Activated T-cell treated with anti-CD3 and anti-CD28 coated beads for 48 hours (primary cell): ENCODE data around the gene ZNF579.

Experiments
- DNase-seq: peaks from one replicate; pipeline ENCODE4 v3.0.0-alpha.2; 2020; ENCODE audit warnings: low read depth

Gene ZNF579

DNA sequence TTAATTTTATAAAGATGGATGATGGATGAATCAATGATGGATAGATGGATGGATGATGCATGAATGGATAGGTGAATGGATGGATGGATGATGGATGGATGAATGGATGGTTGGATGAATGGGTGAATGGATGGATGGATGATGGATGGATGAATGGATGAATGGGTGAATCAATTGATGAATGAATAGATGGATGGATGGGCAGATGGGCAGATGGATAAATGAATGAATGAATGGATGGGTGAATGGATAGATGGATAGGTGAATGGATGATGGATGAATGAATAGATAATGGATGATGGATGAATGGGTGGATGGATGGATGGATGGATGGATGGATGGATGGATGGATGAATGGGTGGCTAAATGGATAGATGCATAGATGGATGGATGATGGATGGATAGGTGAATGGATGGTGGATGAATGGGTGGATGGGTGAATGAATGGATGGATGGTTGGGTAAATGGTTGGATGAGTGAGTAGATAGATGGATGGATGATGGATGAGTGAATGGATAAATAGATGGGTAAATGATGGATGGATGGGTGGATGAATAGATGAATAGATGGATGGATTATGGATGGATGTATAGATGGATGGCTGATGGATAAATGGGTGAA lies 12.8 kb downstream of the ZNF579 start:
- DNase-seq: no peak

DNA sequence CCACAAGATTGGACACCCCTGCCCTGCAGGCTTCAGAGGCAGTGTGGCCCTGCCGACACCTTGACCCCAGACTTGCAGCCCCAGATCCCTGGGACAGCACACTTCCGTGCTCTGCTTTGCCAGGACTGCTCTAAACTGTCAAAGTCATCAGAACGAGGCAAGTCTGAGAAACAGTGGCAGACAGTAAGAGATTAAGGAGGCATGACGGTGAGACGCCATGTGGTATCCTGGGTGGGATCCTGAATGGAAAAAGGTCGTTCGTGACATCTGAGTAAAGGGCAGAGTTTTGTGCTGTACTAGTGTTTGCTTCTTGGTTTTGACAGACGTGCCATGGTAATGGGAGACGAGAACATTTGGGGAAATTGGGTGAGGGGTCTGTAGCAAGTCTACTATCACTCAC lies 13.8 kb downstream of the ZNF579 start:
- no peak for DNase-seq

DNA sequence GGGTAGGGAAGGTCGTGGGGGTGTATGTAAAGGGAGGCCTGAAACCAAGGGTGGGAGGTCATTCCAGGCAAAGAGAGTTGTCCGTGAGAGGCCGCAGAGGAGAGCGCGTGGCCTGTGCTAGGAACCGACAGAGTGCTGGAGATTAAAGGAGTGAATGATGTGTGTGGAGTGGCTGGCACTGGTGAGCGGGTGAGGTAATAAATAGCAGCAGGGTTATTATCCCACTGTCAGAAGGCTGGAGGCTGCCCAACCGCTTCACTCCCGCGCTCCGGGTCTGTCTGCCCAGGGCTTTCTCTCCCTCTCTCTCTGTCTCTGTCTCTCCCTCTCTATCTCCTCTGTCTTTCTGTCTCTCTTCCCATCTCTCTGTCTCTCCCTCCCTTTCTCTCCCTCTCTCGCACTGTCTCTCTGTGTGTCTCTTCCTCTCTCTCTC lies 17.4 kb downstream of the ZNF579 start:
- no peak for DNase-seq

DNA sequence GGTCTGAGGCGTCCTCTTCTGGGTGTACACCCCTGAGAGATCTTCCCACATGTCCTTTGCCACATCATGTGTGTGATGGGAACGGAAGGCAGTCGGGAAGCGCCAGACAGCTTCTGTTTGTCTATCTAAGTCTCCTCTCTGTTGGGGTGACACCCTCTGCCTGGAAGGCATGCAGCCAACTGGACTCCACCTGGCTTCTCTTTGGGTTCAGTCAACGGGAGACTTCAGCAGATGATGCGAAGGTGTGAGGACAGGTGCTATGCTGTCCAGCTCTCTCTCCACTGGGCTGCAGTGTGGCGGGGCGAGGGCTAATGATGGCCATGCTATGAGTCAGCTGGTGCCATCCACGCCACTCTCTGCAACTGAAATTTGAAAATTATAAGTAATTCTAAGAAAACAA lies 21.0 kb downstream of the ZNF579 start:
- no peak for DNase-seq

DNA sequence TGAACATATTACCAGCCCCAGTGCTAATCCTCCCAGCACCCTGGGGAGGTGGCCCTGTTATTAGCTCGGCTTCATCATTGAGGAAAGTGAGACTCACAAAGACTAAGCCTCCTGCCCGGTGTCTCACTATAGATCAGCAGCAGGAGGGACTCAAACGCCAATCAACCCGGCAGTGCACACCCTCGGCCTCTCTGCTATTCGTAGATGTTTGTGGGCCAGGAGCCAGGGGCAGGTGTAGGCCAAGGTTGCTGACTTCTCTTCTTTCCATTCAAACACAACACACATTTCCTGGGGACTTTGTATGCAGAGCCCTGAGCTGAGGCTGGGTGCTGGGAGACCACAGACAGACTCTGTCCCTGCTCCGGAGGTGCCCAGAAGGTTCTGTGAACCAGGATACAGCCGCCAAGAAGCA lies 25.9 kb downstream of the ZNF579 start:
- DNase-seq: no peak

DNA sequence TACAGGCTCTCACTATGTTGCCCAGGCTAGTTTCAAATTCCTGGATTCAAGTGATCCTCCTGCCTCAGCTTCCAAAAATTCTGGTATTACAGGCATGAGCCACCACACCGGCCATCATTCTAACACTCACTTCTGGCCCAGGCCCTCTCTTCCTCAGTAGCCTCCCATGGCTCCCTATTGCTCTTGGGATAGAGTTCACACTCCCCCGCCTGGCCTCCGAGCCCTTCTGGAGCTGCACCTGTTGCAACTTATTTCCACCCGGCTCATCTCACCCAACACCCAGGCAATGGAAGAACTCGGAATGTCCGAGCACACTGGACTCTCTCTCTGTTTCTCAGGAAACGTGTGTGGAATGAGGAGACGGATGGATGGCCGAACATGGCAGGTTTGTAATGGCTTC lies 26.3 kb downstream of the ZNF579 start:
- DNase-seq: no peak

DNA sequence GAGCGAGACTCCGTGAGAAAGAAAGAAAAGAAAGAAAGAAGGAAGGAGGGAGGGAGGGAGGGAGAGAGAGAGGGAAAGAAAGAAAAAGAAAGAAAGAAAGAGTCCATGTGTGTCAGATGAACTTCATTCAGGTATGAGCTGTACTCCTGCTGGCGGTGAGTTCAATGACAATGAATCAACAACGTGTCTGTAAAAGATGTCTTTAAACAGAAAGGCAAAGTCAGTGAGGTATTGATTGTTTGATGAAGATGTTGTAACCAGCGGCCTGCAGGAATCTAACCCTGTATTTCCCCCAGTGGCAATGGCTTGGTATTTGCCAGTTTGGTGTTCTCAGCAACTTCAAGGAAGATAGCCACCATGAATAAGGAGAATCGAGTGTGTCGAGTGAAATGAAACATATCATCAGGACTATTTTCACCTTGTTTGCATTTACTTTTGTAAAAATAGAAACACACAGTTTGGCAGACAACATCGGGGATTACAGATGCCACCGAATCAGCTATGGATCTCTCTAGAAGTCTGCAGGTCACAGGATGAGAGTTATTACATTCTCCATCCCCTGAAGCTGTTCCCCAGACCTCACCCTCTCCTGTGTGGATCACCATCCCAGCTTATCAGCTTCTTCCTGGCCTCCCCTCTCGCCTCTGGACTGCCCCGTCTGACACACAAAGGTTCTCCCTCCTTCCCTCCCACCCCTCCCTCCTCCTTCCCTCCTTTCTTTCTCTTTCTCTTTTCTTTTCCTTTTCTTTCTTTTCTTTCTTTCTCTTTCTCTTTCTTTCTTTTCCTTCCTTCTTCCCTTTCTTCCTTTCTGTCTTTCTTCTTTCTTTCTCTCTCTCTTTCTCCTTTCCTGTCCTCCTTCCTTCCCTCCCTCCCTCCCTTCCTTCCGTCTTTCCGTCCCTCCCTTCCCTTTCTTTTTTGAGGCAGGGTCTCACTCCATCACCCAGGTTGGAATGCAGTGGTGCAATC lies 27.1 kb downstream of the ZNF579 start:
- DNase-seq: no peak

DNA sequence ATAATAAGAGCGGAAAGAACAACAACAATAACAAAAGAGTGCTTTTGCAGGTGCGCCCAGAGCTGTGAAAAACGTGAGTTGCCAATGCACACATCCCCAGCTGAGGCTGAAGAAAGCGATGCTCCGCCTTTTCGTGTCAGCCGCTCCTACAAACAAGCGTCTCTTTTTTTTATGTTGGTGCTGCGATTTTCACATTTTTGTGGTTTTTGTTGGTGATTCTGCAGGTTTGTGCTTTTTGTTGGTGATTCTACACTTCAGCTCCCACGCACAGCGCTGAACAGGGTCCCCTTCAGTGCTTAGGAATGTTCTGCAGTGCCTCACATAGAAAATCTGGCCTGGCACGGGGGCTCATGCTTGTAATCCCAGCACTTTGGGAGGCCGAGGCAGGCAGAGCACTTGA lies 28.0 kb downstream of the ZNF579 start:
- no peak for DNase-seq

DNA sequence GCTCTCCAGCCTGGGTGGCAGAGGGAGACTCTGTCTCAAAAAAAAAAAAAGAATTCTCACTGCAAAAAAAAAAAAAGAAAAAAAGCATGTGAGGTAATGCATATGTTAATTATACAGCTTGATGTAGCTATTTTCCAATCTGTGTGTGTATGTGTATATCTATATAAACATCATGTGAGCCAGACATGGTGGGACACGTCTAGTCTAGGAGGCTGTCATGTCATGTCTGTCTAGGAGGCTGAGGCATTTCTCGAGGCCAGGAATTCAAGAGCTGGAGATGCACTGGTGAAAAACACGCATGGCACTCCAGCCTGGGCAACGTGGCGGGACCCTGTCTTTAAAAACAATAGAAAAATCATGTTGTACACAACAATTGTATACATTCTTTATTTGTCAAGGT lies 28.4 kb downstream of the ZNF579 start:
- no peak for DNase-seq

DNA sequence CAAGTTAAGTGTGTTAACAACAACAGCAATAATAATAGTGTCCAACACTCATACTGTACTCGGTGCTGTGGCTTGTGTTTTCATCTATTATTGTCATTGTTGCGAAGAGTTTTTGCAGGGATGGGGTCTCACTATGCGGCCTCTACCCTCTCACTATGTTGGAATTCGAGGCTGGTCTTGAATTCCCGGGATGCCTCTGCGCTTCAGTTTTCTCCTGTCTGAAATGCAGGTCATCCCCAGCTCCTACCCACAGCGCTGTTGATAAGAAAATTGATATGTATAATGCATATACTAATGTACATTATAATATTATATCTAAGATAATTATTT lies 30.4 kb downstream of the ZNF579 start:
- DNase-seq: no peak

DNA sequence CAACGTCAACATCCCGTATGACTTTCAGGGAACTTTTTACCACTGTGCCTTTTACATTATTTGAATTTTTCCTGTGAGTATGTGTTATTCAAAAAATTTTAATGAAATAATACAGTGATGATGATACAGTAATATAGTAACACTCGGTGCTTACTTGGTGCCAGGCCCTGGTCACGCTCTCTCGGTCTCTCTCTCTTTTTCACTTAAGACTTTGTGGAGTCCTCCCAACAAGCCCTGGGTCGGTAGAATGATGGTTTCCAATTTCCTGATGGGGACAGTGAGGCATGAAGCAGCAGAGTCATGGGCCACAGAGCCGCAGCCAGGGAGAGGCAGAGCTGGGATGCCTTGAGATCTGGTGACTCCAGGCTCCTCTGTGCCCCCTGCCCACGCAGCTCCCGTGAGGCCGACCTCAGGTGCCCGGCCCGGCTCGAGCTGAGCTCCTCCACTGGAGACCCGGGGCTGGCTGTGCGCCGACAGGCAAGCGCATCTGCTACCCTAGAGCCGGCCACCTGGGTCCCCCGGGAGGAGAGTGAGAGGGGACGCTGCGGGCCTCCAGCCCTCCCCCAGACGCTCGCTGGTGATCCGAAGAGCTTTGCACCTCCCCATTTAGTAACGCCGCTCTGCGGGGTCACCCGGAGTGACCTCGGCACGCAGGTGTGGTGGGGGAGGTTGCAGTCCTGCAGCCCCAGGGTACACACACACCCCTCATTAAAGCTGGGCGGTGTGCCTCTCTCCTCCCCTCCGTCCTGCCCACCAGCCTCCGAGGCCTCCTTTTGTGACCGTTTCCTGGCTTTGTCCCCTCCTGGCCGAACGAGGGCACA lies 30.9 kb downstream of the ZNF579 start:
- DNase-seq: no peak

DNA sequence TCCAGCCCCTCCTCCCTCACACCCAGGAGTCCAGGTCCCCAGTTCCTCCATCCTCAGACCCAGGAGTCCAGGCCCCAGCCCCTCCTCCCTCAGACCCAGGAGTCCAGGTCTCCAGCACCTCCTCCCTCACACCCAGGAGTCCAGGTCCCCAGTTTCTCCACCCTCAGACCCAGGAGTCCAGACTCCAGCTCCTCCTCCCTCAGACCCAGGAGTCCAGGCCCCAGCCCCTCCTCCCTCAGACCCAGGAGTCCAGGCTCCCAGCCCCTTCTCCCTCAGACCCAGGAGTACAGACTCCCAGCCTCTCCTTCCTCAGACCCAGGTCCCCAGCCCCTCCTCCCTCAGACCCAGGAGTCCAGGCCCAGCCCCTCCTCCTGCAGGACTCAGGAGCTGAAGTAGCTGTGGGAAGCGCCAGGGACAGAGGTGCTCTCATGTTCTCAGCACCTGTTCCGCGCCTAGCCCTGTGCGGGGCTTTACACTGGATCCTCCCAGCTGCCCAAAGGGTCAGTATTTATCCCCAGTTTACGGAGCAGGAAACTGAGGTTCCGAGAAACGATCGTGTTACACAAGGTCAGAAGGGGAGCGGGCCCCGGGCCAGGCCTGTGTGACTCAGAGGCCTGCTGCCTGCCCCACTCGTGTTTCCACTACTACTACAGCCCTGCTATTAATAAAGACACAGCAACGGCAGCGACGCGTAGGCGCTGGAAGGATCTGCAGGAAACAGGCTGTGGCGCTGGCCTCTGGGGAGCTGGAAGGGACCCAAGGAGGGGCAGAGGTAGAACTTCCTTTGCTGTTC lies 33.6 kb downstream of the ZNF579 start:
- no peak for DNase-seq

DNA sequence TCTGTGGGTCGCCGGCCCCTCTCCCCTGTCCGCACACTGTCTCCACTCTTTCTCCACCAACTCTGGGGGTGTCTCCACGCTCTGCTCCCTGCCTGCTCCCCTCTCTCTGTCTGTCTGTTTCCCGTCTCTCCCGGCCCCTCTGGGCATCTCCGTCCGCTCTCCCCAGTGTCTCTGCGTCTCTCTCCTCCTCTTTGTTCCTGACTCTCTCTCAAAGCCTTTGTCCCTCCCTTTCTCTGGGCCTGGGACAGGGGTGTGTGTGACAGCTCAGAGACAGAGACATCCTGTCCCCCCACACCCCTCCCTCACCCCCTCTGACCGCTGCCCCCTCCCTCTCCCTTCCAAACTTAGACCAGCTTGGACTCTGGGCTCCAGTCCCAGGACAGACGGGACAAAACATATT lies 34.6 kb downstream of the ZNF579 start:
- no peak for DNase-seq

DNA sequence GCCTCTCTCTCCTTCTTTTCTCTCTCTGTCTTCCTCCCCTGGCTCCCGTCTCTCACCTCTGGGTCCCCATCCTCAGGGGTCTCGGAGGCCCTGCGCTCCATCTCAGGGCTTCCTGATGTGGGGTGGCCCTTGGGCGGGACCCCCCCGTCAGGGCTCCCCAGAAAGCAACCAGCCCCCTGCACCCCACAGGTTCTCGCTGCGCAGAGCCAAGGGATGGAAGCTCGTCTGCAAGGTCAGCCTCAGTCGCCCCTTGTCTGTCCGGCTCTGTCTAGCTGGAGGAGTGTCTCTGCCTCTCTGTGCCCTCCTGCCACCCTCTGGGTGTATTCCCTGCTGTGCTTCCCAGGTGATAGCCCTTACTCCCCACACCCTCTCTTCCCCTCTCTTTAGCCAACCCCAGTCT lies 35.2 kb downstream of the ZNF579 start, which contains the start of gene SBK3:
Gene SBK3 (minus strand): TSS at position 101 of the 400 bp plus-strand sequence. CDS start 0 bp downstream, at position 101.
- no peak for DNase-seq

DNA sequence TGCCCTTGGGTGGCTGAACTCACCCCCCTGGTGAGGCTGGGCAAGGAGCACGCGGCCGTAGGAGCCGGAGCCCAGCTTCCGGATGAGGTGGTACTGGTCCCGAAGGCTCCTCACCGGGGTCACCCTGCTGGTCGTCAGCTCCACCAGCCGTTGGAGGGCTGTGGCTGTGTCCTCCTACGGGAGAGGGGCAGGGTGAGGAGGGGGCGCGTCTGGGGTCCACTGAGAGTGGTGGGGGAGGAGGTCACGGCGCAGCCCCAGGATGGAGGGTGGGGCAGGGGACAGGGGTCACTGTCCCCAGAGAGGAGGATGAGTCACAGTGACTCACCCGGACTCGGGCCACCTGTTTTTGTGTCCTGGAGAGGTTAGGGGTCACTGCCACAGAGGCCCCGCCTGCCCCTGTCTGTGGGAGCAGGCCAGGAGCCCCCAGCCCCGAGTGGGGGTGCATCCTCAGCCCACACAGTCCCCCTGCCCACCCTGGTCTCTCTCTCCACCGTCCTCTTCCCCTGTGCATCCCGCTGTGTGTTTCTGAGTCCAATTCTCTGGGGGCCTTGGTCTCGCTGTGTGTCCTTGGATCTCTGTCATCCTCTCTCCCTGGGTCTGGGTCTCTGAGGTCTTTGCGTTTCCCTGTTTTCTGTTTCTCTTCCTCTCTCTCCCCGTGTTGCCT lies 35.7 kb downstream of the ZNF579 start:
- DNase-seq: no peak

DNA sequence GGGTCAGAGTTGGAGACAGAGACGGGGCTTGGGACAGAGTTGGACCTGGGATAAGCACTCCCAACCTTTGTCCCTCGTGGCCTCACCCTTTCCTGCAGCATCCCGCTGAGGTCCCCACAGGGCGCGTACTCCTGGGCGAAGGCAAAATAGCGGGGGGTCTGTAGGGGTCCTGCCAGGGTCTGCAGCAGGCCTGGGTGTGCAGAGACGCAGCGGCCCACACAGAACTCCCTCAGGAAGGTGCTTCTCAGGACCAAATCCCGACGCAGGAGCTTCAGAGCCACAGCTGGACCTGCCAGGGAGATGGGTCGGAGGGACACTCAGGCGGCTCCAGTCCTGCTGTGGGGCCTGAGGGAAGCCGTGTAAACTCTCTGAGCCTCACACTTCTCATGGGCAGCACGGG lies 36.6 kb downstream of the ZNF579 start:
- no peak for DNase-seq

DNA sequence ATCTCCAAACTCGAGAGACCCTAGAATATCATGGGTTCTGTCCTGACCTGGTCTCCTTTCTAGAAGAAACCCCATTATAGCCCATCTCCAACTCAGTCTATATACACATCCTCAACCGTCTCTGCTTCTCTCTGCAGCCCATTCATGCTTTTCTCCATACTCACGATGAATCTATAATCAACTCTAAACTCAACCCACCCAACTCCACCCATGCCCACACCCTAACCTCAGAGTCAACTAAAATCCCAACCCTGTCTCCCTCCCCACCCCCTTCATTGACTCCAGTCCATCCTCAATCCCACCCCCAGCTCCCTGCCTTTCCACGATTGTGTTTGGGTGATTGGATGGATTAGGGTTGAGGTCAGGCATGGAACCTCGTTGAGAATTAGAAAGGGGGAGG lies 37.1 kb downstream of the ZNF579 start:
- no peak for DNase-seq

DNA sequence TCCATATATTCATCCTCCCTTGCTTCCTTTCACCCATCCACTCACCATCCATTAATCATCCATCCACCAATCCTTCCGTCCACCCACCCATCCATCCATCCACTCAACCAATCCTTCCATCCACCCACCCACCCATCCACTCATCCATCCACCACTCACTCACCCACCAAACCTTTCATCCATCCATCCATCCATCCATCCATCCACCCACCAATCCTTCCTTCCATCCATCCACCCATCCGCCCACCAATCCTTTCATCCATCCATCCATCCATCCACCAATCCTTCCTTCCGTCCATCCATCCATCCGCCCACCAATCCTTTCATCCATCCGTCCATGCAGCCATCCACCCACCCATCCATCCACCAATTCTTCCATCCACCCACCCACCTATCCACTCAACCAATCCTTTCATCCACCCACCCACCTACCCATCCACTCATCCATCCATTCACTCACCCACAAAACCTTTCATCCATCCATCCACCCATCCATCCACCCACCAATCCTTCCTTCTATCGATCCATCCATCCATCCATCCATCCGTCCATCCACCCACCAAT lies 38.3 kb downstream of the ZNF579 start:
- no peak for DNase-seq

DNA sequence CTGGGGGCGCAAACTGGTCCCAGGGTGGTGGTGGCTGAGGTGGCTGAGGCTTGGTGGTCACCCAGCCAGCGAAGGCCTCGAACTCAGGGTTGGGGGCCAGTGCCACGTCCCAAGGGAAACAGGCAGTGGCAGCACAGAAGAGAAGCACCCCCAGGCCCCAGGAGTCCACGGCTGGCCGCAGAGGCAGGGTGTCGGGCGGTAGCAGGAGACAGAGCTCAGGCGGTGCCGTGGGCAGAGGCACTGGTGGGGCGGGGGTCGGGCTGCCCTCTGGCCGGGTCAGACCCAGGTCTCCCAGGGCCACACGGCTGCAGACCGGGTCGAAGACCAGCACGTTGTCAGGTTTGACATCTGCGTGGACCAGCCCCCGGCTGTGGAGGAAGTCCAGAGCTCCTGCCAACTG lies 39.6 kb downstream of the ZNF579 start:
- no peak for DNase-seq

DNA sequence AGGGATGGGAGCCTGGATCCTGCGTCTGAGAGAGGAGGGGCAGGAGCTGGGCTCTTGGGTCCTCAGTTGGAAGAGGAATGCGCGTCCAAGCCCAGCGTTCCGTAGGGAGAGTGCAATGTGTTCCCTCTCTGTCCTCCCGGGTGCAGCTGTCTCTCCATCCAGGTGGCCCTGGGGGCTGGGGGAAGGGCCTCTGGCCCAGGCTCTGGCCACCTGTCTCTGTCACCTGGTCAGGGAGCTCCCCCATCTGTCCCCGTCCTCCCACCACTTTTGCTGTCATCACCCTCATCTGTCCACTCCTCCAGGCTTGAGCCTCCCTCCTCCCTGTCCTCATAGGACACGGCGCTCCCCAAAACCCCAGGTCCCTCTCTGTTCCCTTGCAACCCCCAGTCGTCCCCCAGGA lies 40.0 kb downstream of the ZNF579 start:
- no peak for DNase-seq
